Liver (tissue), 3 donors: ENCODE data around the gene CARM1.

Source experiments
- ATF3 ChIP-seq: IDR thresholded peaks from 2 replicates; pipeline ENCODE4 v1.6.1; 2016; ENCODE audit warnings: antibody characterized with exemption
- EGR1 ChIP-seq, 2 donors: IDR thresholded peaks; 2 replicates each; pipeline ENCODE4 v1.6.1; 2016 to 2018; ENCODE audit warnings: antibody characterized with exemption in 2 of 2, low read depth in 2 of 2
- FOXA1 ChIP-seq: IDR thresholded peaks from 2 replicates; pipeline ENCODE4 v1.6.1; 2016; ENCODE audit warnings: antibody characterized with exemption
- HNF4A ChIP-seq, 2 donors: conservative IDR thresholded peaks; 2 replicates each; pipeline ENCODE4 v1.6.1; 2016; ENCODE audit warnings: antibody characterized with exemption in 2 of 2, mild to moderate bottlenecking in 2 of 2
- RAD21 ChIP-seq, 2 donors: IDR thresholded peaks; 2 replicates each; pipeline ENCODE4 v1.6.1; 2016; ENCODE audit warnings: antibody characterized with exemption in 2 of 2, mild to moderate bottlenecking in 2 of 2
- TF ChIP-seq, protein P1 (sequence below): fragments of 150-350 bp; IDR thresholded peaks from 2 replicates; pipeline ENCODE4 v1.5.1; 2017; ENCODE audit warnings: improper control_type of control experiment, low read depth, low read length; ENCODE audit not compliant: missing input control
- donor health status: healthy.
- donor health status: healthy.

- TF ChIP-seq FOXA1 = no peak
- no peak for TF ChIP-seq RAD21 (IDR thresholded peaks at IDR 0.05)
- TF ChIP-seq, protein P1, sequence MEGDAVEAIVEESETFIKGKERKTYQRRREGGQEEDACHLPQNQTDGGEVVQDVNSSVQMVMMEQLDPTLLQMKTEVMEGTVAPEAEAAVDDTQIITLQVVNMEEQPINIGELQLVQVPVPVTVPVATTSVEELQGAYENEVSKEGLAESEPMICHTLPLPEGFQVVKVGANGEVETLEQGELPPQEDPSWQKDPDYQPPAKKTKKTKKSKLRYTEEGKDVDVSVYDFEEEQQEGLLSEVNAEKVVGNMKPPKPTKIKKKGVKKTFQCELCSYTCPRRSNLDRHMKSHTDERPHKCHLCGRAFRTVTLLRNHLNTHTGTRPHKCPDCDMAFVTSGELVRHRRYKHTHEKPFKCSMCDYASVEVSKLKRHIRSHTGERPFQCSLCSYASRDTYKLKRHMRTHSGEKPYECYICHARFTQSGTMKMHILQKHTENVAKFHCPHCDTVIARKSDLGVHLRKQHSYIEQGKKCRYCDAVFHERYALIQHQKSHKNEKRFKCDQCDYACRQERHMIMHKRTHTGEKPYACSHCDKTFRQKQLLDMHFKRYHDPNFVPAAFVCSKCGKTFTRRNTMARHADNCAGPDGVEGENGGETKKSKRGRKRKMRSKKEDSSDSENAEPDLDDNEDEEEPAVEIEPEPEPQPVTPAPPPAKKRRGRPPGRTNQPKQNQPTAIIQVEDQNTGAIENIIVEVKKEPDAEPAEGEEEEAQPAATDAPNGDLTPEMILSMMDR = no peak
- no peak for TF ChIP-seq ATF3
- no peak for TF ChIP-seq HNF4A (conservative IDR thresholded peaks at IDR 0.05)
- no peak for TF ChIP-seq EGR1 (IDR thresholded peaks at IDR 0.05; ENCODE audit: low read depth in 2 of 2)
These were observed 17.1 kb downstream of the CARM1 start for GRCh38 chr19:10888421-10888866.
